Measurements from ENCODE around the gene ATP1A1.

Gene ATP1A1

GRCh38 chr1:116391185-116391584 is 18.1 kb downstream of the ATP1A1 start:
- no peak for DNase-seq (ENCODE audit: low read depth in 2 of 2)
- H3K4me3 ChIP-seq (replicated peaks in 1 of 2; ENCODE audit: low read depth in 2 of 2, low read length in 2 of 2): no peak overlapping the region
- no peak for TF ChIP-seq CTCF (IDR thresholded peaks at IDR 0.05; ENCODE audit: low read depth, low read length)

GRCh38 chr1:116392717-116393404 is 19.8 kb downstream of the ATP1A1 start:
- H3K4me3 ChIP-seq (replicated peaks in 1 of 2; ENCODE audit: low read depth in 2 of 2, low read length in 2 of 2): no peak overlapping the region
- no peak for DNase-seq (ENCODE audit: low read depth in 2 of 2)
- no peak for TF ChIP-seq CTCF (IDR thresholded peaks at IDR 0.05; ENCODE audit: low read depth, low read length)

- no peak overlapping the region for H3K4me3 ChIP-seq (replicated peaks in 1 of 2; ENCODE audit: low read depth in 2 of 2, low read length in 2 of 2)
- TF ChIP-seq CTCF (IDR thresholded peaks at IDR 0.05; ENCODE audit: low read depth, low read length): no peak
- no peak for DNase-seq (ENCODE audit: low read depth in 2 of 2)
These were observed 20.7 kb downstream of the ATP1A1 start for GRCh38 chr1:116393792-116394191.

GRCh38 chr1:116394270-116394669 is 21.2 kb downstream of the ATP1A1 start:
- H3K4me3 ChIP-seq (replicated peaks in 1 of 2; ENCODE audit: low read depth in 2 of 2, low read length in 2 of 2): no peak overlapping the region
- no peak for TF ChIP-seq CTCF (IDR thresholded peaks at IDR 0.05; ENCODE audit: low read depth, low read length)
- DNase-seq (ENCODE audit: low read depth in 2 of 2): no peak

- no peak for TF ChIP-seq CTCF (IDR thresholded peaks at IDR 0.05; ENCODE audit: low read depth, low read length)
- no peak overlapping the region for H3K4me3 ChIP-seq (replicated peaks in 1 of 2; ENCODE audit: low read depth in 2 of 2, low read length in 2 of 2)
- no peak for DNase-seq (ENCODE audit: low read depth in 2 of 2)
These were observed 23.7 kb downstream of the ATP1A1 start for GRCh38 chr1:116396769-116397168.

- no peak for TF ChIP-seq CTCF (IDR thresholded peaks at IDR 0.05; ENCODE audit: low read depth, low read length)
- no peak for DNase-seq (ENCODE audit: low read depth in 2 of 2)
- no peak overlapping the region for H3K4me3 ChIP-seq (replicated peaks in 1 of 2; ENCODE audit: low read depth in 2 of 2, low read length in 2 of 2)
These were observed 24.7 kb downstream of the ATP1A1 start for GRCh38 chr1:116397728-116398127.

GRCh38 chr1:116400780-116401179 is 27.7 kb downstream of the ATP1A1 start:
- no peak overlapping the region for H3K4me3 ChIP-seq (replicated peaks in 1 of 2; ENCODE audit: low read depth in 2 of 2, low read length in 2 of 2)
- TF ChIP-seq CTCF (IDR thresholded peaks at IDR 0.05; ENCODE audit: low read depth, low read length): no peak
- no peak for DNase-seq (ENCODE audit: low read depth in 2 of 2)

Measured in cardiac fibroblast (primary cell).